Measurements from ENCODE around the gene TRIM9.
"Not testable (repeated sequence)": the region's sequence is repeated elsewhere in the genome, so short reads cannot be mapped to it uniquely, and the experiment has no call there.

The TRIM9 gene

DNA sequence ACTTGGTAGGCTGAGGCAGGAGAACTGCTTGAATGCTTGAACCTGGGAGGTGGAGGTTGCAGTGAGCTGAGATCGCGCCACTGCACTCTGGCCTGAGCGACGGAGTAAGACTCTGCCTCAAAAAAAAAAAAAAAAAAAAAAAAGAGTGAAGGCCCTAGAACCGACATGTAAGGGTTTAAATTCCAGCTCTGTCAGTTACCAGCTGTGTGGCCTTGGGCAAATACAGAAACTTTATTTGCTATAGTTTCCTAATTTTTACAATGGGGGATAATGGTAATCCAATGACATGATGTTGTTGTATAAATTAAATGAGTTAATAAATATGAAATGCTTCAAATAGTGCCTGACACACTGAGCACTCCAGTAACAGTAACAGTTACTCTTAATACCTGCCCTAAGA lies 131.0 kb downstream of the TRIM9 start:
- H3K27ac ChIP-seq, result peak overlapping the region; percentile 88
- TF ChIP-seq, protein P1, sequence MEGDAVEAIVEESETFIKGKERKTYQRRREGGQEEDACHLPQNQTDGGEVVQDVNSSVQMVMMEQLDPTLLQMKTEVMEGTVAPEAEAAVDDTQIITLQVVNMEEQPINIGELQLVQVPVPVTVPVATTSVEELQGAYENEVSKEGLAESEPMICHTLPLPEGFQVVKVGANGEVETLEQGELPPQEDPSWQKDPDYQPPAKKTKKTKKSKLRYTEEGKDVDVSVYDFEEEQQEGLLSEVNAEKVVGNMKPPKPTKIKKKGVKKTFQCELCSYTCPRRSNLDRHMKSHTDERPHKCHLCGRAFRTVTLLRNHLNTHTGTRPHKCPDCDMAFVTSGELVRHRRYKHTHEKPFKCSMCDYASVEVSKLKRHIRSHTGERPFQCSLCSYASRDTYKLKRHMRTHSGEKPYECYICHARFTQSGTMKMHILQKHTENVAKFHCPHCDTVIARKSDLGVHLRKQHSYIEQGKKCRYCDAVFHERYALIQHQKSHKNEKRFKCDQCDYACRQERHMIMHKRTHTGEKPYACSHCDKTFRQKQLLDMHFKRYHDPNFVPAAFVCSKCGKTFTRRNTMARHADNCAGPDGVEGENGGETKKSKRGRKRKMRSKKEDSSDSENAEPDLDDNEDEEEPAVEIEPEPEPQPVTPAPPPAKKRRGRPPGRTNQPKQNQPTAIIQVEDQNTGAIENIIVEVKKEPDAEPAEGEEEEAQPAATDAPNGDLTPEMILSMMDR (IDR thresholded peaks at IDR 0.05), result no peak
- peaks cover 53 to 65% of the 10 kb centered on the region in 2 experiments for H3K4me1 ChIP-seq (ENCODE audit: control insufficient read depth in 1 of 2, insufficient read depth in 1 of 2, low read depth in 1 of 2, low read length in 1 of 2)
- no peaks in the 10 kb centered on the region for H3K36me3 ChIP-seq
- no peaks in the 10 kb centered on the region for H3K27me3 ChIP-seq
- no peaks in the 10 kb centered on the region for H3K9me3 ChIP-seq
- H3K4me3 ChIP-seq (ENCODE audit: low read depth in 1 of 2, low read length in 1 of 2), result no peak overlapping the region

DNA sequence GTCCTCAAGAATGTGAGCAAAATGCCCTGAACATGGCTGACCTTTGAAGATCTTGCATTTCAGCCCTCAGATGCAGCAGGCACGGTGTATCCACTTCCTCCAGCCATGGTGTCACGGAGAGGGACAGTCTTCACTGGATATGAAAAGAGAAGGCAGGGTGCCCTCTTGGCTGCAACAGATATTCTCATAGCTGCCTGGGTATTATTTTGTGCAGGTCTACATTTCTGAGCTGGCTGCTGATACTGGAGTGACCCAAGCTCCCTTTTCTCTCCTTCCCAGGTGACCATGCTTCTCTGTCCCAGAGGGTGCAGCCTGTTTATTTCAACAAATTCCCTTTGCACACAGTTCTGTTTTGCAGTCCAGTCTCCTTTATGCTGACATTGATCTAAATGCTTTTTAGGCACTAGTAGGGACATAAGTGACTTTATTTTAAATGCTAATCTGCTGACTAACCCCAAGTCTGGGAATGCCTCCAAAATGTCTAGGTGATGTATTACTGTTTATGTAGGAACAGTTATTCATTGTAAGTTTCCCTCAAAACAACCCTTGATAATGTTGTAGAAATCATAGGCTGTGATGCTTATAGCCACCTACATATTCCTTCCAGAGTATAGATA lies 133.2 kb downstream of the TRIM9 start:
- Histone ChIP-seq H3K4me1 (ENCODE audit: control insufficient read depth in 1 of 2, insufficient read depth in 1 of 2, low read depth in 1 of 2, low read length in 1 of 2) (peaks cover 35 to 43% of the 10 kb centered on the region in 2 experiments), H3K9me3 (no peaks in the 10 kb centered on the region), H3K36me3 (no peaks in the 10 kb centered on the region), H3K27me3 (no peaks in the 10 kb centered on the region), H3K27ac (peak overlapping the region; percentile 45), H3K4me3 (ENCODE audit: low read depth in 1 of 2, low read length in 1 of 2) (peak overlapping the region in 1 of 2 experiments; percentile 1)
- TF ChIP-seq, protein P1 (IDR thresholded peaks at IDR 0.05), result no peak

DNA sequence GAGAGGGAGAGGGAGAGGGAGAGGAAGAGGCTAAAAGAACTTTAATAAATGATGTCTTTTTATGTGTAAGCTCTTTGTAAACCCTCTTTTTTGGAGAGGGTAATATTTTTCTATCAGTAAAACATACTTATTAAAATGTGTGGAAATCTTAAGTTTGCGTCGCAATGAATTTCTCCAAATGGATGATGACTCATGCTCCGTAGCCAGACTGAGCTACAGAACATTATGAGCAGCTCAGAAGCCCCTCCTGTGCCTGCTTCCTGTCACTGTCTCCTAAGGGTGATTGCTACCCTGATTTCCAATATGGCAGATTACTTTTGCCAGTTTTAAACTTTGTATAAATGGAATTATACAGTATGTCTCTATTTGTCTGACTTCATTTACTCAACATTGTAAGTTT lies 137.6 kb downstream of the TRIM9 start:
- TF ChIP-seq, protein P1 (IDR thresholded peaks at IDR 0.05), result no peak
- H3K4me1 ChIP-seq (ENCODE audit: control insufficient read depth in 1 of 2, insufficient read depth in 1 of 2, low read depth in 1 of 2, low read length in 1 of 2), result peaks cover 55 to 58% of the 10 kb centered on the region in 2 experiments

DNA sequence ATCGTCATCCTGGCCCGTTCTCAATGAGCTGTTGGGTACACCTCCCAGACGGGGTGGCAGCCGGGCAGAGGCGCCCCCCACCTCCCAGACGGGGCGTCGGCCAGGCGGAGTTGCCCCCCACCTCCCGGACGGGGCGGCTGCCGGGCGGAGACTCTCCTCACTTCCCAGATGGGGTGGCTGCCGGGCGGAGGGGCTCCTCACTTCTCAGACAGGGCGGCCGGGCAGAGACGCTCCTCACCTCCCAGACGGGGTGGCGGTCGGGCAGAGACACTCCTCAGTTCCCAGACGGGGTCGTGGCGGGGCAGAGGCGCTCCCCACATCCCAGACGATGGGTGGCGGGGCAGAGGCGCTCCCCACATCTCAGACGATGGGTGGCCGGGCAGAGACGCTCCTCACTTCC lies 138.5 kb downstream of the TRIM9 start:
- not testable (repeated sequence) for H3K27me3 ChIP-seq; H3K9me3 ChIP-seq; H3K36me3 ChIP-seq; H3K27ac ChIP-seq; H3K4me3 ChIP-seq (ENCODE audit: low read depth in 1 of 2, low read length in 1 of 2)
- peaks cover 55 to 60% of the 10 kb centered on the region in 2 experiments for H3K4me1 ChIP-seq (ENCODE audit: control insufficient read depth in 1 of 2, insufficient read depth in 1 of 2, low read depth in 1 of 2, low read length in 1 of 2)

More for the DNA sequence above, 137.6 kb downstream of the TRIM9 start:
- H3K9me3 ChIP-seq, result no peaks in the 10 kb centered on the region
- no peaks in the 10 kb centered on the region for H3K27me3 ChIP-seq
- no peak overlapping the region for H3K4me3 ChIP-seq (ENCODE audit: low read depth in 1 of 2, low read length in 1 of 2)
- H3K27ac ChIP-seq, result no peak overlapping the region
- no peaks in the 10 kb centered on the region for H3K36me3 ChIP-seq

DNA sequence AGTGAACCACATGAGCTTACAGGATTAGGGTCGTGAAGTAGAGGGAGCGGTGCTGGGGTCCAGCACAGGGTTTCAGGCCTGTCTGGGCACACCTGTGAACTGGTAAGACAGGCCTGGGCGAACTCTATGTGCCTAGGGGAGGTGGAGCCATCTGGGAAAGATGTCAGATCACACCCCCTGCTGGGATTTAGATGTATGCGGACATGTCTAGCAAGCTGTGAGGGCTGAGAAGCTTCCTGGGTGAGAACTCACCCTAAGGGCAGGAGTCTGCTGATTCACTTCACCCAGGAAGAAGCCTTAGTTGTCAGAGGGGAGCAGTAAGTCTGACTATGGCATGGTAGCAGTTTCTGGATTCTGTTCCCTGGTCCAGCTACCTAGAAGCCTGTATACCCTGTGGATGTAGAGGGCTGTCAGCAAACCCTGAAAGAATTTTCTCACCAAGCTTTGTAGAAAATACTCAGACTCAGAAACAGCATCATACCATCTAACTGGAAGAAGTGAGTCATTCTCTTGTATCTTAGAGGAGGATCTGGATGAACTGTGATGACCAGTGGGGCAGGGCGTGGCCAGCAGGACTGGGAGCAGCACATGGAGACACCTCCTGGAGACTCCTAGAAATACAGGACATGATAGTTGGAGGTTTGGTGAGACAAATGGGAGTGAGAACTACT lies 139.4 kb downstream of the TRIM9 start:
- Histone ChIP-seq H3K4me3 (ENCODE audit: low read depth in 1 of 2, low read length in 1 of 2) (peak overlapping the region; percentile 6), H3K36me3 (no peaks in the 10 kb centered on the region), H3K4me1 (ENCODE audit: control insufficient read depth in 1 of 2, insufficient read depth in 1 of 2, low read depth in 1 of 2, low read length in 1 of 2) (peaks cover 53 to 58% of the 10 kb centered on the region in 2 experiments), H3K27ac (peak overlapping the region; percentile 79), H3K27me3 (no peaks in the 10 kb centered on the region), H3K9me3 (no peaks in the 10 kb centered on the region)
- TF ChIP-seq, protein P1 (IDR thresholded peaks at IDR 0.05), result no peak

DNA sequence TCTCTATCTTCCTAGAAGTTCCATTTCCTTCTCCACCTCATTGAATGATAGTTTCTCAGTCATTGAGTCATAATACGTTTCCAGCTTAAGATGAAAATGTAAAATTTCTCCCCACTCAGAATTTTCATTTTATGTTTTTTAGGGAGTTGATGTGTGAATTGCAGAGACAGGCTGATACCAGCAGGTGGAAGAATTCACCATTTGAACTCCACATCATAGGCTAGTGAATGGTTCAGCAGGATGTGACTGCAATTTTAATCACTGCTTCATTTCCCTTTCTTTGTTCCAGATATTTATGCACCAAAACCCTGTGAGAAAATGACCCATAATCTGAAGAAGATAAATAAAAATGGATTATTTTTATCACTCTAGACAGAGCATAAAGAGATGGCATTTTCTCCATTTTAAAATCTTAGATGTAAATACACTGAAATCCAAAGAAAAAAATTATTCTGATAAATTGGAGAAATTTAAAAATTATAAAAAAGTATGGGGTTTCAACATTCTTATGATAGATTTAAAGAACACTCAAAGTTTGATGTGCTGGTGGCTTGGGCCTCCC lies 140.0 kb downstream of the TRIM9 start:
- TF ChIP-seq, protein P1 (IDR thresholded peaks at IDR 0.05), result peak; percentile 64
- no peaks in the 10 kb centered on the region for H3K36me3 ChIP-seq
- peak overlapping the region; percentile 79 for H3K27ac ChIP-seq
- H3K9me3 ChIP-seq, result no peaks in the 10 kb centered on the region
- H3K4me3 ChIP-seq (ENCODE audit: low read depth in 1 of 2, low read length in 1 of 2), result peak overlapping the region in 1 of 2 experiments; percentile 6
- no peaks in the 10 kb centered on the region for H3K27me3 ChIP-seq
- H3K4me1 ChIP-seq (ENCODE audit: control insufficient read depth in 1 of 2, insufficient read depth in 1 of 2, low read depth in 1 of 2, low read length in 1 of 2), result peaks cover 55 to 58% of the 10 kb centered on the region in 2 experiments

Data from neutrophil (primary cell).